Activated gamma-delta T cell treated with Interleukin-2 at 50 U/mL for 16 hours (primary cell): ENCODE data around the gene ERN1.
A peak's percentile ranks its signal among the peaks of the same experiment; 100 is the strongest.

ENCODE experiments used
- DNase-seq: peaks from one replicate; pipeline ENCODE4 v3.0.0-alpha.2; 2020

ERN1 gene

DNA sequence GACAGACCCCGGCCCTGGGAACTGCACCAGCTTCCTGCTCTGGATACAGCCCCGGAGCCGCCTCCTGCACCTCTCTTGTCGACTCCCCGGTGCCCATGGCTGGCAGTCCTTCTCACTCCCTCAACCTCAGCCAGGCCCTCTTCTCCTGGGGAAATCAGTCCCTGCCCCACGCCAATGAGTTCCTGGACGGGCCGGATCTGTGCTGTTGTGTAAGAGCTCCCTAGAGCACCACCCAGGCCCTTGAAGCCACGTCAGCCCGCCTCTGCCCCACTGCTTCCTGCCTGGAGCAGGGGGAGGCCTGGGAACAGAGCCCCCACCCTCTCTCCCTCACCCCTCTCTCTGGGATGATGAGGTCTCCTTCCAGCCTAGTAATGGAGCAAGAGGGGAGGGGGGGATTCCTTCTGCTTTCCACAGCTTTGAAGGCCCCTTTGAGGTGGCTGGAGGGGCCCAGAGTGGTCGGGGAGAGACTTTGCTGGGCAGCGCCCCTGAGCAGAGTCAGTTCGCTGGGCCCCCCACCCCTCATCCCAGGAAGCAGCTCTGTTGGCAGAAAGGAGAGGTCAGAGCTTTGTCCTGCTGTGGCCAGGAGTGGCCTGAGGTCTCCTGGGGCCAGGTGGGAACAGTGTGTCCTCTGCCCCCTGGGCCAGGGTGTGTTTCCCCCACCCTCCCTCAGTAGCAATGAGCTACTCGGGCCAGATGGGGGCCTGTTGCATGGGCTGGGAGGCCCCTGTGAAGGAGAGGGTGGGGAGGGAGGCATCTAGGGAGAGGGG lies 128.0 kb downstream of the ERN1 start:
- no peak for DNase-seq

GRCh38 chr17:64001091-64001579 lies 128.8 kb downstream of the ERN1 start:
- DNase-seq = no peak

DNA sequence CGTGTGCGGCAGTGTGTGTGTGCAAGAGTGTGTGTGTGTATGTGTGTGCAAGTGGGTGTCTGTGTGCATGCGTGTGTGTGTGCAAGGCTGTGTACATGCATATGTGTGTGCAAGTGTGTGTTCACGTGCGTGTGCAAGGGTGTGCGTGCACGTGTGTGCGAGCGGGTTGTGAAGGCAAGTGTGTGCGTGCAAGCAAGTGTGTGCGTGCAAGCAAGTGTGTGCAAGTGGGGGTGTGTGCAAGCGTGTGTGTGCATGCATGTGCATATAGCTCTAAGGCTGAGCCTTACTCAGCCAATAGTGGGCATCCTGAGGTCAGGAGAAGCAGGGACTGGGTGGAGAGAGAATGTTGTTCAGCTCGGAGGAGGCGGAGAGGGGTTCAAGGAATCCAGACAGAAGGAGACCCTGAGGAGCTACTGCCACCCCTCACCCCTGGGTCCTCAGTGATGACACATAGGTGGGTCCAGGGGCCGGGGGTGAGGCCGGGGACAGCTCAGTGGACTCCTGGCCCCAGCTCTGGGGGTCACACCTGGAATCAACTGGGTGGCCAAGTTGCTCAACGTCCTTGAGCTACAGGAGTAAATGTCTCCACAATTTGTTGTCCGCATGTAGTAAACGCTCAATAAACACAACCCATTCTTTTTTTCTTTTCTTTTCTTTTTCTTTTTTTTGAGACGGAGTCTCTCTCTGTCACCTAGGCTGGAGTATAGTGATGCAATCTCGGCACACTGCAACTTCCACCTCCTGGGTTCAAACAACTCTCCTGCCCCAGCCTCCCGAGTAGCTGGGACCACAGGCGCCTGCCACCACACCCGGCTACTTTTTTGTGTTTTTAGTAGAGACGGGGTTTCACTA lies 130.0 kb downstream of the ERN1 start:
- DNase-seq = no peak

DNA sequence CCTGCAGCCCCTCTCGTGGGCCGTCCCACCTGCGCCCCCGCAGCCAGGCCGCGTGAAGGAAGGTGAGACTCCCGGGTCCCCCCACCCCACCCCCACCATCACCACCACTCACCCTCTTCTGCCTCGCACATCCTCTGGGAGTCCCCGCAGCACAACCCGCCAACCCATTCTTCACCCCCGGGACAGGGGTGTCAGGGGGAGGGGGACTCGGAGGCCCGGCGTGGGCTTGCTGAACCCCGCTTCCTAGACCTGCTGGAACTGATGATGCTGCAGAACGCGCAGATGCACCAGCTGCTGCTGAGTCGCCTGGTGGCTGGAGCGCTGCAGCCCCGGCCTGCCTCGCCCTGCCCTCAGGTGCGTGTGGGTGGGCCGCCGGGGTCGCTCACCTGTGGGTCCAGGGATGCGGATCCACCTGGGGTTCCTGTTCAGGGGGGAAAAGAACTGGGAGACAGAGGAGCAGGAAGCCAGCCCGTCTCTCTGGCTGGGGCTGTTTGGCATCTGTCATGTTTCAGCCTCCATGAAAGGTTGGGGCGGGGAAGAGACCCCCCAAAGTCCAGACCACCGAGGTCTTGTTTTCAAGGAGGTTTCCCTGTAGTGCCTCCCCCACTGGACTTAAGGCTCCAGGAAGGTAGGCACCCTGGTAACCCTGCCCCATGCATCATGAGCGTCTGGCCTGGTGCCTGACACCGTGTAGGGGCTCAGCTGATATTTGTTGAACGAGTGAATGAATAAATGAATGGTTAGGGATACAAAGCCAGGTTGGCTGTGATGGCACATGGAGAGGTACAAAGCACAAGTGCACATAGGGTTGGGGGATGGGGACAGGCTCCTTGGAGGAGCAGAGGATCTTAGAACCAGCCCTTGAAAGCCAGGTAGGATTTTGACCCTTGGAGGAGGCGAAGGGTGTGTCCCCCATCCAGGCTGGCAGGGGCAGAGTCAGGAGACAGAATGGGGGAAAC lies 130.9 kb downstream of the ERN1 start:
- DNase-seq = peak; percentile 17

- peak; percentile 70 for DNase-seq
Measured at GRCh38 chr17:63998050-63998720, 131.8 kb downstream of the ERN1 start, which contains the start of gene PRR29. Gene PRR29, plus strand, starts transcription at chr17:63998351. Its CDS starts 14 bp downstream, at chr17:63998365.

- DNase-seq = no peak
Measured at GRCh38 chr17:63997341-63998048, 132.4 kb downstream of the ERN1 start.

DNA sequence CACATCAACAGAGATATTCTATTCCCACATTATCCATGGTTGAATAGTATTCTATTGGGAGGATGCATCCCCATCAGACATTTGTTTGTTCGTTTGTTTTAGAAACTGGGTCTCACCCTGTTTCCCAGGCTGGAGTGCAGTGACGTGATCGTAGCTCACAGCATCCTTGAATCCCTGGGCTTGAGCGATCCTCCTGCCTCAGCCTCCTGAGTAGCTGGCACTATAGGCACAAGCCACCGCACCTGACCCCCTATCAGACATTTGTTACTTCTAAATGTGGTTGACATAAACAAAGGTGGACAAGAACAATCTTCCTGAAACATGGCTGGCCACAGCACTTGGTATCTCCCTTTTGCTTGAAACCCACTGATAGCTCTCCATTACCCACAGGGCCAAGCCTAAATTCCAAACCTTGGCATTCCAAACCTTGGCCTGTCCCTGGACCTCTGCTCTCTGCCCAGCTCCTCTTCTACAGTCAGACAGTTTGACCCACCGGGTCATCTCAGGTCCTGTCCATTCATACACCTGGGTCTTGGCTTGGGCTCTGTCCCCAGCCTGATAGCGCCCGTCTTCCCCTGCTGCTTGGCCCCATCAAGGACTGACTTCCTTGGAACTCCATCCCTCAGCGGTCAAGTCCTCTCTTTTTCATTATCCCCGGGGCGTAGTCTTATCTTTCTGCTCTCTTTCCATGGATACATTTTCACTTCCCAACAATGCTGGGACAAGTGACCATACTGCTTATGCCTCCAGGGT lies 133.3 kb downstream of the ERN1 start:
- no peak for DNase-seq

GRCh38 chr17:63995626-63996025 lies 134.3 kb downstream of the ERN1 start:
- no peak for DNase-seq

DNA sequence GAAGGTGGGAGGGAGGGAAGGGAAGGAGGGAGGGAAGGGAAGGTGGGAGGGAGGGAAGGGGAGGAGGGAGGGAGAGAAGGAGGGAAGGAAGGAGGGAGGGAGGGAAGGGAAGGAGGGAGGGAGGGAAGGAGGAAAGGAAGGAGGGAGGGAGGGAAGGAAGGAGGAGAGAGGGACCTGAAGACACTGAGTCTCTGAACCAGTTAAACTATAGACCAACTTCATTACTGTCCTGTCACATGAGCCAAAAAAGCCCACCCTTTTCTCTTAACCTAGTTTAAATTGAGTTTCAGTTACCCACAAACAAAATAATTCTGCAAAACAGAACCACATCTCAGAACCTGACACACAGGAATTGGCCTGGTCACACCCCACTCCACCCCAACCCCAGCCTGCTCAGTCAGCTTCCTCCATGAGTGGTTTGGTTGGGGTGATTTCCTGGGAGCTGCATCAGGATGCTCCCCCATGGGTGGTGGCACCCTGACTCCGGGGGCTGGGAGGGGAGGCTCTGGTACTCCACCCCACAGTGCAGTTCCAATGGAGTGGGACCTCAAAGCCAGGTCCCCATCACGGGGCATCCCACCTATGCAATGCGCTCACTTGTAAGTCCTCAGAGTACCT lies 136.5 kb downstream of the ERN1 start:
- DNase-seq = peak; percentile 31

- DNase-seq = no peak
Measured at GRCh38 chr17:63991611-63992010, 138.3 kb downstream of the ERN1 start.

- DNase-seq = no peak
Measured at GRCh38 chr17:63989622-63990345, 140.2 kb downstream of the ERN1 start.
